IPS-20b (cell line): ENCODE data around the gene CDC25B.

Source experiments
- H3K27ac ChIP-seq: one replicate; pipeline ENCODE4 v1.5.1; 2013; ENCODE audit warnings: low read length
- H3K27me3 ChIP-seq: 2 replicates; pipeline ENCODE4 v1.6.1; 2013; ENCODE audit warnings: mild to moderate bottlenecking, low read length, inconsistent platforms; ENCODE audit not compliant: insufficient read depth
- H3K36me3 ChIP-seq: 2 replicates; pipeline ENCODE4 v1.6.1; 2013; ENCODE audit warnings: low read depth, mild to moderate bottlenecking, inconsistent platforms, low read length, moderate library complexity; ENCODE audit not compliant: insufficient read depth
- H3K4me1 ChIP-seq: 2 replicates; pipeline ENCODE4 v1.6.1; 2013; ENCODE audit warnings: mild to moderate bottlenecking, control low read depth, inconsistent platforms, low read length, moderate library complexity; ENCODE audit not compliant: insufficient read depth
- H3K4me3 ChIP-seq: 2 replicates; pipeline ENCODE4 v1.5.1; 2013; ENCODE audit warnings: mild to moderate bottlenecking, low read length, inconsistent platforms
- H3K9ac ChIP-seq: 2 replicates; pipeline ENCODE4 v1.6.1; 2013; ENCODE audit warnings: low read depth, mild to moderate bottlenecking, inconsistent platforms, low read length, moderate library complexity
- H3K9me3 ChIP-seq: 2 replicates; pipeline ENCODE4 v1.6.1; 2013; ENCODE audit warnings: mild to moderate bottlenecking, low read depth, low read length, inconsistent platforms; ENCODE audit not compliant: insufficient read depth

The CDC25B gene

DNA sequence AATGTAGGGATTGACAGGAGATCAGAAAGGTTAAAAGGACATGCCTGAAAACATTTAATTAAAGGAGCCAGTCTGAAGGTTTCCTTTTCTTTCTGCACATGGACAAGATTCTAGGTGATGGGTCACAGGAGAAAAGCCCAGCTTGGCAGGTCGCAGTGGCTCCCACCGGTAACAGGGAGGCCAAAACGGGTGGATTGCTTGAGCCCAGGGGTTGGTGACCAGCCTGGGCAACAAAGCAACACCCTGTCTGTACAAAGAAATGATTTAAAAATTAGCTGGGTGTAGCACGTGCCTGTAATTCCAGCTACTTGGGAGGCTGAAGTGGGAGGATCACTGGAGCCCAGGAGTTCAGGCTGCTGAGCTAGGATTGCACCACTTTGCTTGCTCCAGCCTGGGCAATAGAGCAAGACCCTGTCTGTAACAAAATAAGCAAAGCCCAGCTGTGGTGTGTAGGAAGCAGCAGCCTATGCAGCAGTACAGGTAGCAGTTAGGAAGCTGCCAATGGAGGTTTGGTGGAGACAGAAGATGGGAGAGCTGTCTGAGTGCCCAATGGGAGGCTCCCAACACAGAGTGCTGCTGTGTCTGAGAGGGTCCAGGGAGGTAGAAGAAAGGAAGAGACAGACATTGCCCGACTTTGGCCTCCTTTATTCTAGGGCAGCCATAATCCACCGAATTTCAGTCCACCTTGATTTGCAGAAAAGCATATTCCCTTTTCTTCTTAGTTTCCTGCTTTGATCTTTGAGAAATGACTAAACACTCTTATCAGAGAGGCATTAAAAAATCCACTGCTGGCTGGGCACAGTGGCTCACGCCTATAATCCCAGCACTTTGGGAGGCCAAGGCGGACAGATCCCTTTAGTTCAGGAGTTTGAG is 17.1 kb downstream of the CDC25B start:
- no peak overlapping the region for H3K27ac ChIP-seq
- H3K36me3 ChIP-seq = no peaks in the 10 kb centered on the region
- H3K4me1 ChIP-seq = peaks cover 4% of the 10 kb centered on the region; the same call in 1 of the 2 replicates
- H3K9ac ChIP-seq = no peak overlapping the region
- no peak overlapping the region for H3K4me3 ChIP-seq
- no peaks in the 10 kb centered on the region for H3K9me3 ChIP-seq
- H3K27me3 ChIP-seq = no peaks in the 10 kb centered on the region

- H3K9me3 ChIP-seq = no peaks in the 10 kb centered on the region
- no peak overlapping the region for H3K4me3 ChIP-seq
- peaks cover 4% of the 10 kb centered on the region; the same call in 1 of the 2 replicates for H3K4me1 ChIP-seq
- H3K9ac ChIP-seq = no peak overlapping the region
- no peak overlapping the region for H3K27ac ChIP-seq
- no peaks in the 10 kb centered on the region for H3K36me3 ChIP-seq
- no peaks in the 10 kb centered on the region for H3K27me3 ChIP-seq
These were observed 17.9 kb downstream of the CDC25B start for GRCh38 chr20:3813848-3814581.

GRCh38 chr20:3814928-3815495 is 18.9 kb downstream of the CDC25B start:
- no peaks in the 10 kb centered on the region for H3K36me3 ChIP-seq
- H3K9me3 ChIP-seq = no peaks in the 10 kb centered on the region
- H3K4me1 ChIP-seq = peaks cover 4% of the 10 kb centered on the region; the same call in 1 of the 2 replicates
- H3K27ac ChIP-seq = no peak overlapping the region
- no peak overlapping the region for H3K4me3 ChIP-seq
- H3K27me3 ChIP-seq = no peaks in the 10 kb centered on the region
- H3K9ac ChIP-seq = no peak overlapping the region

DNA sequence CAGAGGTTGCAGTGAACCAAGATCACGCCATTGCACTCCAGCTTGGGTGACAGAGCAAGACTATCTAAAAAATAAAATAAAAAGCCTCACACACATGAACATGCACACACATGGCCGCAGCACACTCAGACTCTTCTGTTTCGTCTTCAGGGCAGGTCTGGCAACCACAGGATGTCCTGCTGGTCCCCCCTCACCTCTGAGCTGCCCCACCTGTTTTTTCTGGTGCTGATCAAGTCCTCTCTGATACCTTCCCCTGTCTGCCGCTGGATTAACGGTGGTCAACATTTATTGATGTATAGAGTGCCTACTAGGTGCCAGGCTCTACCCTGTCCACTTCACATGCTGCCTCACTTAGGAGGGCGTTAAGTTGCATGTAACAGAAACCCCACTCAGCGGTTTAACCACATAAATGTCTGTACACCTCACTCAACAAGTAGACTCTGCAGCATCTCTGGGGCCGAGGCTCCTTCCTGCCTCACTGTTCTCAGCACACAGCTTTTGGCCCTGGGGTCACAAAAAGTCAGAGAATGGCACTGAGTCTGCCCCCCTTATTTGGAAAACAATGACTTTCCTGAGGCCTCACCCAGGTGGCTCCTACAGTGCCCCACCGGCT is 19.7 kb downstream of the CDC25B start:
- no peaks in the 10 kb centered on the region for H3K9me3 ChIP-seq
- H3K27ac ChIP-seq = no peak overlapping the region
- no peak overlapping the region for H3K9ac ChIP-seq
- H3K4me3 ChIP-seq = no peak overlapping the region
- no peaks in the 10 kb centered on the region for H3K36me3 ChIP-seq
- H3K27me3 ChIP-seq = no peaks in the 10 kb centered on the region
- H3K4me1 ChIP-seq = peaks cover 4% of the 10 kb centered on the region; the same call in 1 of the 2 replicates

- H3K9ac ChIP-seq = no peak overlapping the region
- no peaks in the 10 kb centered on the region for H3K9me3 ChIP-seq
- peaks cover 4% of the 10 kb centered on the region; the same call in 1 of the 2 replicates for H3K4me1 ChIP-seq
- no peaks in the 10 kb centered on the region for H3K27me3 ChIP-seq
- no peak overlapping the region for H3K4me3 ChIP-seq
- H3K36me3 ChIP-seq = 0 out of 2 replicates have a peak, but pooled peaks cover 4% of the 10 kb centered on the region
- no peak overlapping the region for H3K27ac ChIP-seq
These were observed 22.3 kb downstream of the CDC25B start for GRCh38 chr20:3818155-3819151.

GRCh38 chr20:3819411-3820047 is 23.4 kb downstream of the CDC25B start:
- peak overlapping the region; percentile 89 for H3K4me3 ChIP-seq
- peaks cover 4% of the 10 kb centered on the region; the same call in 1 of the 2 replicates for H3K4me1 ChIP-seq
- no peak overlapping the region for H3K27ac ChIP-seq
- H3K27me3 ChIP-seq = no peaks in the 10 kb centered on the region
- no peaks in the 10 kb centered on the region for H3K9me3 ChIP-seq
- peak overlapping the region; percentile 88; the same call in 1 of the 2 replicates for H3K9ac ChIP-seq
- 0 out of 2 replicates have a peak, but pooled peaks cover 4% of the 10 kb centered on the region for H3K36me3 ChIP-seq

DNA sequence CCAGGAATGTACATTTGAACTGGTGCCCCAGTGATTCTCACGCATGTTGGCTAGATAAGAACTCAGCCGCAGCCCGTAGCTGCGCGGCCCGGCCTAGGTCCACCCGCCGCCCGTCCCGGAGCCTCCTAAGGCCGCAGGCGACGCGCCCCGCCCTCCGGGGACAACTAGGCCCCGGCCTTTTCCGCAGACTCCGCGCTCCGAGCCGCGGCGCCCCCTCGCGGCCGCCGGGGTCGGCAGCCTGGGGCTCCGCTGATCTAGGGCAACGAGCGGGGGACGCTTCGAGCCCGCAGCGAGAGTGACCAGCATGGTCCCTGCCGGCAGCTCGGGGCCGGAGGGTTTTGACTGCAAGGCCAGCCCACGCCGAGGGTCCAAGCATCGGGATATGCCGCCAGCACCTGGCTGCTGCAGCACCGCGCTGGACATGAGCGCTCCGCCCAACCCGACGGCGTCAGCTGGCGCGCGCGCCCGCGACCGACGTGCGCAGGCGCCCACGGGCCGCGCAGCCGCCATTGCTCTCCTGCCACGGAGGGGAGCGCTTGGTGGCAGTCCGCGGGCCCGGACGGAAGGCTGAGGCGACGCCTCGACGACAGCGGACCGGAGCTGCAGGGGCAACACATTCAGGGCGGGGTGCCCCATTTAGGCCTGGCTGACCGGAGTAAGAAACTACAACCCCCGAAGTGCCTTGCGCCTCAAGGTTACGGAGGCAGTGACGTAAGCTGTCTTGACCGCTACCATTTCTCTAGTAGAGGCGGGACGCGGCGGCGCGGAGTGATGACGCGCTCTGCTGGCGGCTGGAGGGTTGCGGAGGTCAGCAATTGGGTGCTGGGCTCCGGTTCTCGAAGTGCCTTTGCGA is 24.2 kb downstream of the CDC25B start, which contains the start of gene AP5S1:
AP5S1 (plus strand) TSS at position 500 of the 853 bp plus-strand sequence. CDS start 1,571 bp downstream, outside the sequence.
- H3K36me3 ChIP-seq = 0 out of 2 replicates have a peak, but pooled peaks cover 4% of the 10 kb centered on the region
- H3K27me3 ChIP-seq = no peaks in the 10 kb centered on the region
- peak within 1 kb of the TSS; percentile 88 for H3K9ac ChIP-seq
- H3K4me1 ChIP-seq = peaks cover 4% of the 10 kb centered on the region; the same call in 1 of the 2 replicates
- H3K9me3 ChIP-seq = no peaks in the 10 kb centered on the region
- peak within 1 kb of the TSS; percentile 89 for H3K4me3 ChIP-seq
- H3K27ac ChIP-seq = peak within 1 kb of the TSS; percentile 41

GRCh38 chr20:3820901-3821727 is 25.0 kb downstream of the CDC25B start:
- Histone ChIP-seq H3K36me3 (0 out of 2 replicates have a peak, but pooled peaks cover 4% of the 10 kb centered on the region), H3K27me3 (no peaks in the 10 kb centered on the region), H3K27ac (peak overlapping the region; percentile 41), H3K4me1 (peaks cover 4% of the 10 kb centered on the region; the same call in 1 of the 2 replicates), H3K9me3 (no peaks in the 10 kb centered on the region), H3K4me3 (peak overlapping the region; percentile 89), H3K9ac (peak overlapping the region; percentile 88; the same call in 1 of the 2 replicates)

DNA sequence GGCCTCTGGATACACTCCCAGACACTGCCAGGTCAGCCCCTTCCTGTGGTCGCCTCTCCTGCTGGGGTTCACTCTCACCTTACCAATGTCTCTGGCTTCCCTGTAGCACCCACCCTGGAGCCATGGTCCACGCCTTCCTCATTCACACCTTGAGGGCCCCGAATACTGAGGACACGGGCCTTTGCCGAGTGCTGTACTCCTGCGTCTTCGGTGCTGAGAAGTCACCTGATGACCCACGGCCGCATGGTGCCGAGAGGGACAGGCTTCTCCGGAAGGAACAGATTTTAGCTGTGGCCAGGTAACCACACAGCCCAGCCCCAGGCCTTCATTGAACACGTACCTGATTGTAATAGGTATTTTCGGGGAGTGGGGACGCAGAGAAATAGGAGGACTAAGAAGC is 25.9 kb downstream of the CDC25B start:
- H3K27me3 ChIP-seq = no peaks in the 10 kb centered on the region
- H3K27ac ChIP-seq = no peak overlapping the region
- no peak overlapping the region for H3K4me3 ChIP-seq

More for the DNA sequence above, 25.9 kb downstream of the CDC25B start:
- Histone ChIP-seq H3K36me3 (0 out of 2 replicates have a peak, but pooled peaks cover 4% of the 10 kb centered on the region), H3K4me1 (no peaks in the 10 kb centered on the region; the same call in 1 of the 2 replicates), H3K9ac (no peak overlapping the region), H3K9me3 (no peaks in the 10 kb centered on the region)
